Measurements from ENCODE around the gene YWHAG.

DNA sequence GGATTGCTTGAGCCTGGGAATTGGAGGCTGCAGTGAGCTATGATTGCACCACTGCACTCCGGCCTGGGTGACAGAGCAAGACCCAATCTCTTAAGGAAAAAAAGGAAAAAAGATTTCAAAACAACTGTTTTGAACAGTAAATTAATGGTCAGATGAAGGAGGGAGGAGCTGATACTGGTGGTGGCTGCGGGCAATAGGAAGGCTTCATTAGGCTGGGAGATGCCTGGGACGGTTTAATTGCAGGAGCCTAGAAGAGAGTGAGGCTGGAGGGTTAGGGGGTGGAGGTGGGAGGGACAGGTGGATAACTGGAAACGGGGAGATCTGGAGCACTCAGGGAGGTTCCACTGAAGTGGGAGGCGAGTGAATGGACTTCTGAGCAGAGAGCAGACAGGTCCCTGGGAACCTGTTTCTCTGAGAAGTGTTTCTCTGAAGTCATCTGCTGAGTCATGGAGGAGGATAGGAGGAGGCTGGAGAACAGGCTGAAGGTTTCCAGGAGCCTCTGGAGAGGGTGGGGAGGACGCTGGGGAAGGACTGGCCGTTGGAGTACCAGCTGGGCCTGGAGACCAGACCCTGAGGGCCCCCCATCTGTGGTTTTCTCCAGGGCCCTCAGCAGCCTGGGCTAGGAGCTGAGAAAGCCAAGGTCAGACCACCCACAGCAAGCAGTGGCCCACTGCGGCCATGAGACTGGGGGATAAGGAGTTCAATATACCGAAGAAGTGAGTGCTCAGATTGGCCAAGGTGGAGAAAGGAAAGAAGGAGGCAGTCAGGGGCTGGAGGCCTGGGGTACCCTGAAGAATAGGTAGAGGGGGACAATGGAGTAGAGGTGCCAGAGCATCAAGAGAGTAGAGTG is 14.4 kb upstream of the YWHAG start:
- TF ChIP-seq, protein P1, sequence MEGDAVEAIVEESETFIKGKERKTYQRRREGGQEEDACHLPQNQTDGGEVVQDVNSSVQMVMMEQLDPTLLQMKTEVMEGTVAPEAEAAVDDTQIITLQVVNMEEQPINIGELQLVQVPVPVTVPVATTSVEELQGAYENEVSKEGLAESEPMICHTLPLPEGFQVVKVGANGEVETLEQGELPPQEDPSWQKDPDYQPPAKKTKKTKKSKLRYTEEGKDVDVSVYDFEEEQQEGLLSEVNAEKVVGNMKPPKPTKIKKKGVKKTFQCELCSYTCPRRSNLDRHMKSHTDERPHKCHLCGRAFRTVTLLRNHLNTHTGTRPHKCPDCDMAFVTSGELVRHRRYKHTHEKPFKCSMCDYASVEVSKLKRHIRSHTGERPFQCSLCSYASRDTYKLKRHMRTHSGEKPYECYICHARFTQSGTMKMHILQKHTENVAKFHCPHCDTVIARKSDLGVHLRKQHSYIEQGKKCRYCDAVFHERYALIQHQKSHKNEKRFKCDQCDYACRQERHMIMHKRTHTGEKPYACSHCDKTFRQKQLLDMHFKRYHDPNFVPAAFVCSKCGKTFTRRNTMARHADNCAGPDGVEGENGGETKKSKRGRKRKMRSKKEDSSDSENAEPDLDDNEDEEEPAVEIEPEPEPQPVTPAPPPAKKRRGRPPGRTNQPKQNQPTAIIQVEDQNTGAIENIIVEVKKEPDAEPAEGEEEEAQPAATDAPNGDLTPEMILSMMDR (IDR thresholded peaks at IDR 0.05): no peak
- no peak for TF ChIP-seq EZH2 (IDR thresholded peaks at IDR 0.05)
- TF ChIP-seq EZH2phosphoT487 (IDR thresholded peaks at IDR 0.05): no peak

Data from neural progenitor cell (in vitro differentiated cells).